Measurements from ENCODE around the gene PDCD1.

Gene PDCD1

GRCh38 chr2:241848761-241849615, 9.7 kb downstream of the PDCD1 start:
- whole genome bisulfite sequencing (ENCODE audit: insufficient coverage) = 98% methylated on average over 29 of the region's 39 CpGs
- H3K36me3 ChIP-seq (ENCODE audit: control insufficient read depth in 4 of 4, insufficient read depth in 4 of 4, low read length in 3 of 4) = no peaks in the 10 kb centered on the region
- DNase-seq = no peak
- peaks cover 0 to 4% (median 0%) of the 10 kb centered on the region in 5 experiments for H3K27me3 ChIP-seq (replicated peaks in 2 of 5; ENCODE audit: control insufficient read depth in 4 of 5, insufficient read depth in 5 of 5, low read length in 4 of 5)
- no peaks in the 10 kb centered on the region for H3K9me3 ChIP-seq (ENCODE audit: control extremely low read depth in 1 of 5, control insufficient read depth in 4 of 5, insufficient read depth in 2 of 5, low read depth in 1 of 5, low read length in 4 of 5)
- no peak overlapping the region for H3K4me3 ChIP-seq (ENCODE audit: control insufficient read depth in 1 of 7, extremely low read depth in 1 of 7, insufficient read depth in 4 of 7, low read depth in 2 of 7, low read length in 6 of 7)
- CTCF ChIA-PET = no interaction called here
- POLR2A ChIA-PET = no interaction called here
- peaks cover 0 to 23% (median 18%) of the 10 kb centered on the region in 4 experiments for H3K4me1 ChIP-seq (ENCODE audit: control extremely low read depth in 1 of 4, control insufficient read depth in 4 of 4, insufficient read depth in 4 of 4, low read length in 3 of 4)
- H3K27ac ChIP-seq (ENCODE audit: insufficient read depth in 1 of 2, low read depth in 1 of 2, low read length in 2 of 2, poor library complexity in 1 of 2, severe bottlenecking in 2 of 2) = no peak overlapping the region

GRCh38 chr2:241846406-241846805, 12.3 kb downstream of the PDCD1 start:
- WGBS (ENCODE audit: insufficient coverage) = 96% methylated on average over 9 of the region's 22 CpGs
- ChIA-PET POLR2A (no interaction called here), CTCF (interaction anchor here (1.1 kb wide), 1 partner anchor 32 kb away, joined by 4 read pairs; no protein-coding TSS in a partner anchor)
- Histone ChIP-seq H3K9me3 (ENCODE audit: control extremely low read depth in 1 of 5, control insufficient read depth in 4 of 5, insufficient read depth in 2 of 5, low read depth in 1 of 5, low read length in 4 of 5) (no peaks in the 10 kb centered on the region), H3K4me1 (ENCODE audit: control extremely low read depth in 1 of 4, control insufficient read depth in 4 of 4, insufficient read depth in 4 of 4, low read length in 3 of 4) (peaks cover 0 to 30% (median 25%) of the 10 kb centered on the region in 4 experiments), H3K27ac (ENCODE audit: insufficient read depth in 1 of 2, low read depth in 1 of 2, low read length in 2 of 2, poor library complexity in 1 of 2, severe bottlenecking in 2 of 2) (no peak overlapping the region), H3K27me3 (replicated peaks in 2 of 5; ENCODE audit: control insufficient read depth in 4 of 5, insufficient read depth in 5 of 5, low read length in 4 of 5) (peaks cover 0 to 4% (median 0%) of the 10 kb centered on the region in 5 experiments), H3K36me3 (ENCODE audit: control insufficient read depth in 4 of 4, insufficient read depth in 4 of 4, low read length in 3 of 4) (no peaks in the 10 kb centered on the region), H3K4me3 (ENCODE audit: control insufficient read depth in 1 of 7, extremely low read depth in 1 of 7, insufficient read depth in 4 of 7, low read depth in 2 of 7, low read length in 6 of 7) (no peak overlapping the region)
- no peak for DNase-seq

GRCh38 chr2:241844831-241845578, 13.7 kb downstream of the PDCD1 start:
- no peaks in the 10 kb centered on the region for H3K36me3 ChIP-seq (ENCODE audit: control insufficient read depth in 4 of 4, insufficient read depth in 4 of 4, low read length in 3 of 4)
- 91% methylated on average over 36 of the region's 37 CpGs for WGBS (ENCODE audit: insufficient coverage)
- POLR2A ChIA-PET = interaction anchor here (0.7 to 1.2 kb wide), 2 partner anchors 8 to 106 kb away, joined by 3 read pairs; no protein-coding TSS in a partner anchor
- peaks cover 0 to 34% (median 25%) of the 10 kb centered on the region in 4 experiments for H3K4me1 ChIP-seq (ENCODE audit: control extremely low read depth in 1 of 4, control insufficient read depth in 4 of 4, insufficient read depth in 4 of 4, low read length in 3 of 4)
- CTCF ChIA-PET = interaction anchor here (0.9 to 1.6 kb wide), 8 partner anchors 7 to 133 kb away, joined by 3 to 6 read pairs (median 4); no protein-coding TSS in a partner anchor
- H3K9me3 ChIP-seq (ENCODE audit: control extremely low read depth in 1 of 5, control insufficient read depth in 4 of 5, insufficient read depth in 2 of 5, low read depth in 1 of 5, low read length in 4 of 5) = no peaks in the 10 kb centered on the region
- no peak for DNase-seq
- H3K27ac ChIP-seq (ENCODE audit: insufficient read depth in 1 of 2, low read depth in 1 of 2, low read length in 2 of 2, poor library complexity in 1 of 2, severe bottlenecking in 2 of 2) = peak overlapping the region in 1 of 2 experiments; percentile 58
- peak overlapping the region in 5 of 7 experiments; percentile 22 to 68 (median 30) for H3K4me3 ChIP-seq (ENCODE audit: control insufficient read depth in 1 of 7, extremely low read depth in 1 of 7, insufficient read depth in 4 of 7, low read depth in 2 of 7, low read length in 6 of 7)
- H3K27me3 ChIP-seq (replicated peaks in 2 of 5; ENCODE audit: control insufficient read depth in 4 of 5, insufficient read depth in 5 of 5, low read length in 4 of 5) = peaks cover 0 to 4% (median 0%) of the 10 kb centered on the region in 5 experiments

GRCh38 chr2:241844066-241844728, 14.5 kb downstream of the PDCD1 start:
- H3K36me3 ChIP-seq (ENCODE audit: control insufficient read depth in 4 of 4, insufficient read depth in 4 of 4, low read length in 3 of 4) = no peaks in the 10 kb centered on the region
- H3K4me1 ChIP-seq (ENCODE audit: control extremely low read depth in 1 of 4, control insufficient read depth in 4 of 4, insufficient read depth in 4 of 4, low read length in 3 of 4) = peaks cover 0 to 34% (median 25%) of the 10 kb centered on the region in 4 experiments
- peak; percentile 80 to 90 (median 85) for DNase-seq
- H3K9me3 ChIP-seq (ENCODE audit: control extremely low read depth in 1 of 5, control insufficient read depth in 4 of 5, insufficient read depth in 2 of 5, low read depth in 1 of 5, low read length in 4 of 5) = no peaks in the 10 kb centered on the region
- peak overlapping the region in 5 of 7 experiments; percentile 22 to 68 (median 30) for H3K4me3 ChIP-seq (ENCODE audit: control insufficient read depth in 1 of 7, extremely low read depth in 1 of 7, insufficient read depth in 4 of 7, low read depth in 2 of 7, low read length in 6 of 7)
- H3K27me3 ChIP-seq (replicated peaks in 2 of 5; ENCODE audit: control insufficient read depth in 4 of 5, insufficient read depth in 5 of 5, low read length in 4 of 5) = peaks cover 0 to 4% (median 0%) of the 10 kb centered on the region in 5 experiments
- H3K27ac ChIP-seq (ENCODE audit: insufficient read depth in 1 of 2, low read depth in 1 of 2, low read length in 2 of 2, poor library complexity in 1 of 2, severe bottlenecking in 2 of 2) = peak overlapping the region in 1 of 2 experiments; percentile 58
- 5% methylated on average over 57 of the region's 65 CpGs for WGBS (ENCODE audit: insufficient coverage)
- CTCF ChIA-PET = interaction anchor here (0.9 to 1.6 kb wide), 6 partner anchors 8 to 132 kb away, joined by 3 to 6 read pairs (median 4); no protein-coding TSS in a partner anchor
- POLR2A ChIA-PET = interaction anchor here (0.6 to 1.2 kb wide), 5 partner anchors 9 to 255 kb away, joined by 3 to 5 read pairs (median 3); no protein-coding TSS in a partner anchor

- peaks cover 0 to 34% (median 25%) of the 10 kb centered on the region in 4 experiments for H3K4me1 ChIP-seq (ENCODE audit: control extremely low read depth in 1 of 4, control insufficient read depth in 4 of 4, insufficient read depth in 4 of 4, low read length in 3 of 4)
- H3K27me3 ChIP-seq (replicated peaks in 2 of 5; ENCODE audit: control insufficient read depth in 4 of 5, insufficient read depth in 5 of 5, low read length in 4 of 5) = peaks cover 0 to 4% (median 0%) of the 10 kb centered on the region in 5 experiments
- H3K36me3 ChIP-seq (ENCODE audit: control insufficient read depth in 4 of 4, insufficient read depth in 4 of 4, low read length in 3 of 4) = no peaks in the 10 kb centered on the region
- POLR2A ChIA-PET = interaction anchor here (0.6 to 1.2 kb wide), 3 partner anchors 30 to 254 kb away, joined by 3 to 5 read pairs (median 4); no protein-coding TSS in a partner anchor
- no peaks in the 10 kb centered on the region for H3K9me3 ChIP-seq (ENCODE audit: control extremely low read depth in 1 of 5, control insufficient read depth in 4 of 5, insufficient read depth in 2 of 5, low read depth in 1 of 5, low read length in 4 of 5)
- 49% methylated on average over 27 of the region's 52 CpGs for WGBS (ENCODE audit: insufficient coverage)
- no peak overlapping the region for H3K27ac ChIP-seq (ENCODE audit: insufficient read depth in 1 of 2, low read depth in 1 of 2, low read length in 2 of 2, poor library complexity in 1 of 2, severe bottlenecking in 2 of 2)
- no peak for DNase-seq
- CTCF ChIA-PET = interaction anchor here (1.1 to 1.3 kb wide), 3 partner anchors 8 to 23 kb away, joined by 3 to 4 read pairs (median 4); no protein-coding TSS in a partner anchor
- peak overlapping the region in 5 of 7 experiments; percentile 17 to 67 (median 46) for H3K4me3 ChIP-seq (ENCODE audit: control insufficient read depth in 1 of 7, extremely low read depth in 1 of 7, insufficient read depth in 4 of 7, low read depth in 2 of 7, low read length in 6 of 7)
Observed at GRCh38 chr2:241843321-241844065, 15.2 kb downstream of the PDCD1 start.

All from common myeloid progenitor, CD34-positive (primary cell).